H1 (cell line): ENCODE data around the gene TTC9. TPM values are rescaled to one million over a fixed set of nuclear protein-coding genes. Genes with fewer than 3 reads are reported as not detected.

Source experiments
- CTCF ChIA-PET: fragments of 300-600 bp; sonication (Branson Sonifier 250); formaldehyde crosslinking; loops from one replicate; lab custom pipeline; 2021; ENCODE audit not compliant: partially characterized antibody; lab: Charles Lee
- POLR2A ChIA-PET: fragments of 300-600 bp; sonication (Branson Sonifier 250); formaldehyde crosslinking; loops from one replicate; lab custom pipeline; 2021; ENCODE audit warnings: inconsistent platforms; ENCODE audit not compliant: partially characterized antibody; lab: Charles Lee
- DNase-seq, 2 experiments: peaks; one replicate each; pipeline versions ENCODE4 v3.0.0 to v3.0.0-alpha.2; 2010 to 2022; ENCODE audit warnings: low spot score in 2 of 2, low read depth in 1 of 2, mixed read lengths in 1 of 2
- FAIRE-seq: peaks from 2 replicates; lab custom pipeline; 2011; peaks lifted over from hg19 to GRCh38; lab: Jason Lieb, UNC
- H2AFZ ChIP-seq: 2 replicates; pipeline ENCODE4 v1.8.1; 2012; ENCODE audit warnings: low read length, inconsistent platforms
- H2AK5ac ChIP-seq: 2 replicates; pipeline ENCODE4 v1.6.1; 2013; ENCODE audit warnings: low read depth, low read length
- H2BK120ac ChIP-seq: replicated peaks from 2 replicates; pipeline ENCODE3; 2013; ENCODE audit warnings: low read depth, low read length, inconsistent platforms
- H2BK12ac ChIP-seq: 2 replicates; pipeline ENCODE4 v1.6.1; 2013; ENCODE audit warnings: low read depth, low read length
- H2BK15ac ChIP-seq: 2 replicates; pipeline ENCODE4 v1.6.1; 2013; ENCODE audit warnings: low read length
- H2BK20ac ChIP-seq: 2 replicates; pipeline ENCODE4 v1.6.1; 2013; ENCODE audit warnings: low read length
- H2BK5ac ChIP-seq: 2 replicates; pipeline ENCODE4 v1.6.1; 2013; ENCODE audit warnings: low read depth, low read length
- H3K14ac ChIP-seq: 2 replicates; pipeline ENCODE4 v1.6.1; 2013; ENCODE audit warnings: inconsistent platforms; ENCODE audit not compliant: insufficient read length
- H3K18ac ChIP-seq: 2 replicates; pipeline ENCODE4 v1.6.1; 2013; ENCODE audit warnings: low read length; ENCODE audit errors: extremely low read depth
- H3K23ac ChIP-seq: 2 replicates; pipeline ENCODE4 v1.6.1; 2013; ENCODE audit warnings: inconsistent platforms; ENCODE audit not compliant: insufficient read length
- H3K23me2 ChIP-seq: 2 replicates; pipeline ENCODE4 v1.6.1; 2013; ENCODE audit warnings: low read depth, low read length
- H3K27ac ChIP-seq: 2 replicates; pipeline ENCODE4 v1.6.1; 2011; ENCODE audit warnings: low read depth, low read length, inconsistent platforms
- H3K27me3 ChIP-seq, 4 experiments: replicated peaks in 1 of 4; 1 replicate in 1 of 4; 2 replicates in 3 of 4; pipeline versions ENCODE4 v1.6.1 to v1.8.1; 2011 to 2013; ENCODE audit warnings: low read length in 3 of 4, mild to moderate bottlenecking in 3 of 4, inconsistent platforms in 2 of 4, mixed read lengths in 2 of 4, moderate library complexity in 1 of 4; ENCODE audit not compliant: control insufficient read depth in 3 of 4, insufficient read depth in 3 of 4; ENCODE audit errors: extremely low read depth in 1 of 4
- H3K36me3 ChIP-seq, 4 experiments: 2 replicates each; pipeline versions ENCODE4 v1.6.1 to v1.8.1; 2011 to 2013; ENCODE audit warnings: mild to moderate bottlenecking in 4 of 4, low read length in 3 of 4, moderate library complexity in 2 of 4, control low read depth in 1 of 4, inconsistent platforms in 1 of 4; ENCODE audit not compliant: insufficient read depth in 4 of 4, control insufficient read depth in 2 of 4
- H3K4ac ChIP-seq: replicated peaks from 2 replicates; pipeline ENCODE3; 2013; ENCODE audit warnings: low read length, low read depth, mixed read lengths, inconsistent platforms; ENCODE audit not compliant: insufficient read length
- H3K4me1 ChIP-seq, 4 experiments: replicated peaks in 1 of 4; 1 replicate in 1 of 4; 2 replicates in 3 of 4; pipeline versions ENCODE4 v1.6.1 to v1.8.1; 2011 to 2013; ENCODE audit warnings: low read length in 3 of 4, inconsistent platforms in 2 of 4, mixed read lengths in 1 of 4; ENCODE audit not compliant: insufficient read depth in 4 of 4, control insufficient read depth in 3 of 4
- H3K4me2 ChIP-seq, 2 experiments: 2 replicates each; pipeline versions ENCODE4 v1.6.1 to v1.8.1; 2011 to 2013; ENCODE audit warnings: low read depth in 2 of 2, low read length in 2 of 2, control low read depth in 1 of 2, inconsistent platforms in 1 of 2, mild to moderate bottlenecking in 1 of 2; ENCODE audit not compliant: insufficient read depth in 1 of 2
- H3K4me3 ChIP-seq, 4 experiments: fragments of 200-600, 300-600 bp in 1 of 4; sonication (generic), shearing (Covaris generic), sonication (Bioruptor Twin) in 1 of 4; 2 replicates each; pipeline versions ENCODE4 v1.5.1 to v1.8.1; 2011 to 2016; ENCODE audit warnings: low read length in 4 of 4, low read depth in 3 of 4, control low read depth in 2 of 4, inconsistent platforms in 2 of 4, mild to moderate bottlenecking in 2 of 4, mixed read lengths in 1 of 4, moderate library complexity in 1 of 4; ENCODE audit not compliant: insufficient read depth in 2 of 4; ENCODE audit errors: extremely low read depth in 1 of 4
- H3K56ac ChIP-seq: replicated peaks from 2 replicates; pipeline ENCODE3; 2013; ENCODE audit warnings: low read depth, mild to moderate bottlenecking, mixed read lengths, low read length, inconsistent platforms; ENCODE audit not compliant: insufficient read length
- H3K79me1 ChIP-seq: 2 replicates; pipeline ENCODE4 v1.6.1; 2013; ENCODE audit warnings: low read depth, low read length, control low read depth
- H3K79me2 ChIP-seq, 2 experiments: 2 replicates each; pipeline versions ENCODE4 v1.6.1 to v1.8.1; 2012 to 2013; ENCODE audit warnings: low read length in 2 of 2, mild to moderate bottlenecking in 2 of 2, inconsistent platforms in 1 of 2; ENCODE audit not compliant: insufficient read depth in 2 of 2, control insufficient read depth in 1 of 2
- H3K9ac ChIP-seq, 4 experiments: replicated peaks in 1 of 4; 1 replicate in 1 of 4; 2 replicates in 3 of 4; pipeline versions ENCODE4 v1.6.1 to v1.8.1; 2011 to 2013; ENCODE audit warnings: low read depth in 3 of 4, low read length in 3 of 4, control low read depth in 2 of 4, mild to moderate bottlenecking in 2 of 4, moderate library complexity in 2 of 4, inconsistent platforms in 1 of 4; ENCODE audit errors: extremely low read depth in 1 of 4
- H3K9me3 ChIP-seq, 2 experiments: 2 replicates each; pipeline versions ENCODE4 v1.6.1 to v1.8.1; 2012 to 2013; ENCODE audit warnings: mild to moderate bottlenecking in 2 of 2, moderate library complexity in 2 of 2, control low read depth in 1 of 2, inconsistent platforms in 1 of 2, low read depth in 1 of 2, low read length in 1 of 2, mixed read lengths in 1 of 2; ENCODE audit not compliant: insufficient read depth in 2 of 2
- H4K20me1 ChIP-seq, 2 experiments: replicated peaks in 1 of 2; 2 replicates each; pipeline versions ENCODE3 to v1.8.1; 2011 to 2013; ENCODE audit warnings: inconsistent platforms in 2 of 2, low read length in 2 of 2, mild to moderate bottlenecking in 1 of 2; ENCODE audit not compliant: insufficient read depth in 2 of 2, control insufficient read depth in 1 of 2
- H4K5ac ChIP-seq: 2 replicates; pipeline ENCODE4 v1.6.1; 2013; ENCODE audit warnings: low read length, low read depth, mixed read lengths, inconsistent platforms; ENCODE audit not compliant: insufficient read length
- H4K8ac ChIP-seq: 2 replicates; pipeline ENCODE4 v1.8.0; 2013; ENCODE audit warnings: mild to moderate bottlenecking, moderate library complexity, low read length, inconsistent platforms; ENCODE audit not compliant: insufficient read depth; ENCODE audit errors: extremely low read depth
- H4K91ac ChIP-seq: replicated peaks from 2 replicates; pipeline ENCODE3; 2013; ENCODE audit warnings: low read length, mixed read lengths, inconsistent platforms; ENCODE audit not compliant: insufficient read length
- JUN ChIP-seq: IDR thresholded peaks from 2 replicates; pipeline ENCODE4 v1.6.1; 2011; ENCODE audit warnings: low read depth, mild to moderate bottlenecking, improper control_type of control experiment, low read length
- NRF1 ChIP-seq: IDR thresholded peaks from 2 replicates; pipeline ENCODE4 v1.6.1; 2011; ENCODE audit warnings: mild to moderate bottlenecking, low read depth, low read length, improper control_type of control experiment
- RNF2 ChIP-seq: fragments of 200-900, 300-1000 bp; sonication (generic); IDR thresholded peaks from 2 replicates; pipeline ENCODE4 v1.7.1; 2016; ENCODE audit warnings: borderline replicate concordance, low read depth, mild to moderate bottlenecking, antibody characterized with exemption, low read length; ENCODE audit not compliant: poor library complexity, severe bottlenecking; ENCODE audit errors: missing control alignments
- RXRA ChIP-seq: IDR thresholded peaks from 2 replicates; pipeline ENCODE4 v1.6.1; 2011; ENCODE audit warnings: low read depth, mild to moderate bottlenecking, low read length, moderate library complexity; ENCODE audit not compliant: insufficient read depth
- TEAD4 ChIP-seq: IDR thresholded peaks from 2 replicates; pipeline ENCODE4 v1.6.1; 2012; ENCODE audit warnings: low read depth, low read length, inconsistent platforms, mixed read lengths
- WGBS, 2 experiments: shearing (Covaris generic) in 1 of 2; methylation state at CpG; one replicate each; pipeline versions ENCODE4 v1.1.6 to v1.1.7; 2013 to 2015; ENCODE audit warnings: low lambda C conversion rate in 2 of 2, mixed read lengths in 2 of 2, inconsistent platforms in 1 of 2, low coverage in 1 of 2, missing lambda C conversion rate in 1 of 2; ENCODE audit not compliant: insufficient replicate concordance in 2 of 2, insufficient coverage in 1 of 2, insufficient read length in 1 of 2; ENCODE audit errors: extremely low coverage in 1 of 2, missing lambda C conversion rate in 1 of 2; 5-methylcytosine and 5-hydroxymethylcytosine counted together
- polyA plus RNA-seq, 7 experiments: library from polyadenylated mRNA; depleted of rRNA in 3 of 7; stranded (reverse) in 5 of 7; unstranded in 2 of 7; fragments of >200 nt in 5 of 7; fragments of 200-250 nt in 2 of 7; gene quantifications; 1 replicate in 5 of 7; 2 replicates in 1 of 7; 4 replicates in 1 of 7; pipeline versions ENCODE4 v1.2.1 to v1.2.3, GENCODE V29; 2011 to 2013; ENCODE audit warnings: missing spikeins in 2 of 7, mixed read lengths in 2 of 7
- total RNA-seq: library from RNA; stranded (reverse); fragmentation: NEBNext Ultra II Directional; extraction: Animal tissue kit (Norgen Biotek cat#: 25700); gene quantifications from 2 replicates; pipeline ENCODE4 v1.2.1, GENCODE V29; 2021

The TTC9 gene
- total and polyA plus RNA-seq, 2 of the 8 experiments (the other 6 are each of a cell fraction or from before 2014, with no cell fraction given) = 21.0 to 29.5 TPM

- no peak overlapping the region for H2BK120ac ChIP-seq
Observed at GRCh38 chr14:70704960-70705359, 63.2 kb downstream of the TTC9 start.

More at GRCh38 chr14:70704960-70705359, 63.2 kb downstream of the TTC9 start:
- H3K4me2 ChIP-seq = no peak overlapping the region
- peaks cover 2% of the 10 kb centered on the region; the same call in 1 of the 2 replicates for H3K23me2 ChIP-seq
- POLR2A ChIA-PET = interaction anchor here (1.3 to 1.6 kb wide), 2 partner anchors 16 to 63 kb away, joined by 5 read pairs; partner anchors contain the start of gene TTC9
- H3K27ac ChIP-seq = no peak overlapping the region
- H3K79me2 ChIP-seq = no peaks in the 10 kb centered on the region
- 100% methylated on average over 1 of the region's 1 CpG; no CpG with 5 or more reads in 1 of the 2 experiments for WGBS, 2 experiments
- H3K27me3 ChIP-seq = no peaks in the 10 kb centered on the region
- no peak overlapping the region for H3K4me3 ChIP-seq
- H4K8ac ChIP-seq = no peak overlapping the region
- H4K5ac ChIP-seq = no peak overlapping the region
- no peak overlapping the region for H2BK5ac ChIP-seq
- peaks cover 18 to 30% (median 29%) of the 10 kb centered on the region in 4 experiments for H3K4me1 ChIP-seq
- TF ChIP-seq TEAD4 (no peak), RXRA (no peak), RNF2 (no peak), JUN (no peak), NRF1 (no peak)
- TF ChIP-seq, all 59 proteins: peak for 0
- Histone ChIP-seq H2BK12ac (no peak overlapping the region), H3K4ac (no peak overlapping the region), H3K79me1 (no peaks in the 10 kb centered on the region), H3K9ac (no peak overlapping the region), H3K56ac (peak overlapping the region; percentile 63), H3K36me3 (no peaks in the 10 kb centered on the region), H3K23ac (no peak overlapping the region), H4K91ac (no peak overlapping the region), H3K18ac (no peak overlapping the region), H3K9me3 (no peaks in the 10 kb centered on the region), H2BK20ac (no peak overlapping the region), H2BK15ac (no peak overlapping the region), H4K20me1 (no peaks in the 10 kb centered on the region), H2AK5ac (no peak overlapping the region), H2AFZ (no peak overlapping the region), H3K14ac (no peak overlapping the region)
- FAIRE-seq (no peak), DNase-seq (no peak)
- CTCF ChIA-PET = interaction anchor here (1.2 to 1.5 kb wide), 4 partner anchors 9 to 112 kb away, joined by 3 to 4 read pairs (median 3); no protein-coding TSS in a partner anchor
